Panc1 (cell line): ENCODE data around the gene MPPED1. TPM values are rescaled to one million over a fixed set of nuclear protein-coding genes. Genes with fewer than 3 reads are reported as not detected.

ENCODE experiments used
- ATAC-seq: fragments of 200-7000 bp; cut with Tn5 transposase; 2 replicates; pipeline ENCODE4 v1.9.1; 2020; ENCODE audit warnings: mild to moderate bottlenecking, moderate library complexity
- BruUV-seq: library from RNA; stranded (reverse); fragments of 400-500 nt; replicated peaks from 2 replicates; lab custom pipeline; 2021; lab: Mats Ljungman, UMichigan
- CTCF ChIA-PET: fragments of 300-600 bp; sonication (Branson Sonifier 250); formaldehyde crosslinking; loops from one replicate; lab custom pipeline; 2022; ENCODE audit warnings: antibody characterized with exemption; lab: Charles Lee
- POLR2A ChIA-PET: fragments of 300-600 bp; sonication (Branson Sonifier 250); formaldehyde crosslinking; loops from one replicate; lab custom pipeline; 2022; ENCODE audit warnings: antibody characterized with exemption; lab: Charles Lee
- DNase-seq: peaks from one replicate; pipeline ENCODE4 v3.0.0-alpha.2; 2010; ENCODE audit warnings: low read depth, low spot score
- H3K27ac ChIP-seq: 2 replicates; pipeline ENCODE4 v1.5.1; 2011; ENCODE audit warnings: mild to moderate bottlenecking, low read length, inconsistent platforms
- H3K27me3 ChIP-seq: fragments of 200-500 bp; sonication (Bioruptor generic); 2 replicates; pipeline ENCODE4 v1.6.0; 2014; ENCODE audit warnings: low read length, inconsistent platforms; ENCODE audit not compliant: control insufficient read depth, insufficient read depth
- H3K36me3 ChIP-seq: fragments of 200-500 bp; sonication (Bioruptor generic); 2 replicates; pipeline ENCODE4 v1.5.1; 2014; ENCODE audit warnings: inconsistent platforms, mild to moderate bottlenecking, low read length, moderate library complexity; ENCODE audit not compliant: control insufficient read depth, insufficient read depth
- H3K4me1 ChIP-seq: 2 replicates; pipeline ENCODE4 v1.5.1; 2011; ENCODE audit warnings: inconsistent platforms, mild to moderate bottlenecking, low read length, moderate library complexity; ENCODE audit not compliant: control insufficient read depth, insufficient read depth
- H3K4me3 ChIP-seq, 2 experiments: 2 replicates each; pipeline ENCODE4 v1.5.1; 2011 to 2012; ENCODE audit warnings: low read depth in 2 of 2, low read length in 2 of 2, mild to moderate bottlenecking in 2 of 2, inconsistent platforms in 1 of 2, moderate library complexity in 1 of 2
- H3K9me3 ChIP-seq: fragments of 200-500 bp; sonication (Bioruptor generic); 2 replicates; pipeline ENCODE4 v1.5.1; 2014; ENCODE audit warnings: low read depth, mild to moderate bottlenecking, inconsistent platforms, low read length, moderate library complexity; ENCODE audit not compliant: control insufficient read depth, insufficient read depth
- CTCF ChIP-seq: fragments of 450-650 bp; IDR thresholded peaks from 2 replicates; pipeline ENCODE4 v1.5.1; 2017; ENCODE audit warnings: mild to moderate bottlenecking
- POLR2AphosphoS5 ChIP-seq: IDR thresholded peaks from 2 replicates; pipeline ENCODE4 v1.6.1; 2012; ENCODE audit warnings: mild to moderate bottlenecking, low read depth, low read length, moderate library complexity
- REST ChIP-seq, 2 experiments: IDR thresholded peaks; 2 replicates each; pipeline ENCODE4 v1.6.1; 2011 to 2012; ENCODE audit warnings: low read depth in 2 of 2, control low read depth in 1 of 2, low read length in 1 of 2, mild to moderate bottlenecking in 1 of 2, moderate library complexity in 1 of 2; ENCODE audit not compliant: insufficient read depth in 1 of 2
- SIN3A ChIP-seq: IDR thresholded peaks from 2 replicates; pipeline ENCODE4 v1.6.1; 2012; ENCODE audit warnings: low read depth, mild to moderate bottlenecking, low read length, moderate library complexity, borderline replicate concordance; ENCODE audit not compliant: insufficient read depth
- TCF7L2 ChIP-seq: IDR thresholded peaks from 2 replicates; pipeline ENCODE4 v1.6.1; 2011; ENCODE audit warnings: mild to moderate bottlenecking, low read depth, low read length, inconsistent platforms
- in situ Hi-C: cut with HindIII; loops from 2 replicates; pipeline ENCODE4 v1.10.0; 2016; ENCODE audit warnings: low sequenced_read_pairs, low pct_unique_long_range_greater_than_20kb
- intact Hi-C: fragments of 100-400 bp; cut with micrococcal nuclease; formaldehyde crosslinking; loops from one replicate; pipeline ENCODE4 v1.10.0; 2022; ENCODE audit not compliant: unreplicated experiment
- total RNA-seq: library from RNA; stranded (reverse); gene quantifications from one replicate; pipeline ENCODE4 v1.2.1, GENCODE V29; 2021; ENCODE audit not compliant: unreplicated experiment

MPPED1 gene
- total RNA-seq, 1 experiment from 2014 or later, result not detected

- POLR2A ChIA-PET, result no interaction called here
- no TSS peak for BruUV-seq
Measured at GRCh38 chr22:43421914-43422615, 10.3 kb downstream of the MPPED1 start.

GRCh38 chr22:43423046-43423445 lies 11.2 kb downstream of the MPPED1 start:
- Histone ChIP-seq H3K9me3 (no peaks in the 10 kb centered on the region), H3K4me1 (no peaks in the 10 kb centered on the region), H3K27ac (no peak overlapping the region), H3K36me3 (no peaks in the 10 kb centered on the region), H3K27me3 (no peaks in the 10 kb centered on the region), H3K4me3 (no peak overlapping the region)
- intact Hi-C loops (no loop called here), in situ Hi-C loops (no loop called here)
- ATAC-seq (no peak), DNase-seq (no peak)
- POLR2A ChIA-PET, result no interaction called here
- no TSS peak for BruUV-seq
- CTCF ChIA-PET, result interaction anchor here (0.6 kb wide), 1 partner anchor 76 kb away, joined by 3 read pairs; no protein-coding TSS in a partner anchor
- no peak for TF ChIP-seq TCF7L2
- no peak for TF ChIP-seq POLR2AphosphoS5
- no peak for TF ChIP-seq SIN3A
- TF ChIP-seq REST (IDR thresholded peaks at IDR 0.05; ENCODE audit: insufficient read depth in 1 of 2, low read depth in 2 of 2, low read length in 1 of 2), result no peak
- TF ChIP-seq CTCF, result no peak

More at GRCh38 chr22:43421914-43422615, 10.3 kb downstream of the MPPED1 start:
- in situ Hi-C loops (no loop called here), intact Hi-C loops (no loop called here)
- DNase-seq, result no peak
- H3K27ac ChIP-seq, result no peak overlapping the region
- CTCF ChIA-PET, result no interaction called here
- no peaks in the 10 kb centered on the region for H3K4me1 ChIP-seq
- no peak overlapping the region for H3K4me3 ChIP-seq
- TF ChIP-seq CTCF (no peak), POLR2AphosphoS5 (no peak), TCF7L2 (no peak), REST (IDR thresholded peaks at IDR 0.05; ENCODE audit: insufficient read depth in 1 of 2, low read depth in 2 of 2, low read length in 1 of 2) (no peak), SIN3A (no peak)
- no peaks in the 10 kb centered on the region for H3K36me3 ChIP-seq
- no peaks in the 10 kb centered on the region for H3K9me3 ChIP-seq
- ATAC-seq, result no peak
- H3K27me3 ChIP-seq, result no peaks in the 10 kb centered on the region; the same call in 1 of the 2 replicates
